ENCODE results near the gene NFE2L2. TPM values are rescaled to one million over a fixed set of nuclear protein-coding genes. Genes with fewer than 3 reads are reported as not detected.
A peak's percentile ranks its signal among the peaks of the same experiment; 100 is the strongest.

The NFE2L2 gene
- polyA plus RNA-seq, 1 of the 3 experiments (the other 2 are of a cell fraction): 40.9 TPM

- Histone ChIP-seq H3K27me3 (ENCODE audit: insufficient read depth) (no peaks in the 10 kb centered on the region), H3K27ac (ENCODE audit: low read depth in 2 of 2, low read length in 1 of 2) (peak overlapping the region in 1 of 2 experiments; percentile 4; a peak in 1 of 4 replicates), H3K9ac (no peak overlapping the region), H3K79me2 (ENCODE audit: insufficient read depth) (peaks cover 68% of the 10 kb centered on the region), H3F3A (replicated peaks; ENCODE audit: insufficient read depth) (peaks cover 25% of the 10 kb centered on the region), H3K4me2 (no peak overlapping the region), H3K4me3 (ENCODE audit: low read depth in 2 of 2, low read length in 1 of 2) (no peak overlapping the region), H4K20me1 (ENCODE audit: insufficient read depth) (peaks cover 39% of the 10 kb centered on the region), H3K9me3 (no peaks in the 10 kb centered on the region), H3K9me2 (no peaks in the 10 kb centered on the region), H2AFZ (ENCODE audit: low read depth) (no peak overlapping the region), H3K36me3 (replicated peaks in 1 of 2; ENCODE audit: control insufficient read depth in 1 of 2, insufficient read depth in 2 of 2, low read length in 1 of 2) (peaks cover 53 to 56% of the 10 kb centered on the region in 2 experiments), H3K4me1 (ENCODE audit: control insufficient read depth in 1 of 2, insufficient read depth in 2 of 2, low read depth in 1 of 2, low read length in 1 of 2) (peaks cover 3 to 4% of the 10 kb centered on the region in 2 experiments; a peak in 3 of 4 replicates)
- no peak for DNase-seq
- CTCF ChIA-PET: interaction anchor here (0.9 to 1.4 kb wide), 3 partner anchors 10 to 69 kb away, joined by 3 to 5 read pairs (median 4); partner anchors contain the start of gene NFE2L2
- TF ChIP-seq POLR2AphosphoS5 (IDR thresholded peaks at IDR 0.05; ENCODE audit: low read depth, low read length): no peak
- TF ChIP-seq TEAD4 (IDR thresholded peaks at IDR 0.05; ENCODE audit: borderline replicate concordance, insufficient read depth): no peak
- no peak for TF ChIP-seq MXI1 (IDR thresholded peaks at IDR 0.05; ENCODE audit: low read depth, low read length)
- no peak for TF ChIP-seq RCOR1 (IDR thresholded peaks at IDR 0.05; ENCODE audit: low read length)
- TF ChIP-seq YY1 (IDR thresholded peaks at IDR 0.05; ENCODE audit: low read depth): no peak
- TF ChIP-seq TAF1 (IDR thresholded peaks at IDR 0.05; ENCODE audit: borderline replicate concordance, low read depth, low read length): no peak
- no peak for TF ChIP-seq PBX3 (IDR thresholded peaks at IDR 0.05)
- POLR2A ChIA-PET: no interaction called here
These were observed 30.3 kb downstream of the NFE2L2 start for GRCh38 chr2:177234267-177234666.

DNA sequence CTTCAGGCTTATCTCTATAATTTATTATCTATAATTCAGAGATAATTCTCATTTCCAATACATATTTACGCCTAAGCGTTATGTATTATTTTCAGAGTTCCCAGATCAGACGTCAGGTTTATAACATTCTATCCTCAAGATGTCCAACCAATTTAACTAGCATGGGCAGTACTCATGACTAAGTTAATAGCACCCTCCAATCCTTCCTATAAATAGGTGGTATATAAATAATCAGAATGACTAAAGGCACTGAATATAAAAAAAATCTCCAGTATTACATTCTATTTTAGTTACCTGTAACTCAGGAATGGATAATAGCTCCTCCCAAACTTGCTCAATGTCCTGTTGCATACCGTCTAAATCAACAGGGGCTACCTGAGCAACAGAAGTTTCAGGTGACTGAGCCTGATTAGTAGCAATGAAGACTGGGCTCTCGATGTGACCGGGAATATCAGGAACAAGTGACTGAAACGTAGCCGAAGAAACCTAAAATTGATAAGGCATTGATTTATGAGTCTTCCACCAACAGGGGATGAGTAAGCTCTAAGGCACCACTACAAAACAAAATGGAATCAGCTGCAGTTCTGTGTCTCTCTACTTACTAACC lies 32.3 kb downstream of the NFE2L2 start:
- H3F3A ChIP-seq (replicated peaks; ENCODE audit: insufficient read depth): peaks cover 42% of the 10 kb centered on the region
- no peaks in the 10 kb centered on the region for H3K9me3 ChIP-seq
- DNase-seq: no peak
- WGBS (ENCODE audit: low lambda C conversion rate): 93% methylated on average over 8 of the region's 8 CpGs
- no peak overlapping the region for H2AFZ ChIP-seq (ENCODE audit: low read depth)
- H4K20me1 ChIP-seq (ENCODE audit: insufficient read depth): peaks cover 27% of the 10 kb centered on the region
- no peak overlapping the region for H3K27ac ChIP-seq (ENCODE audit: low read depth in 2 of 2, low read length in 1 of 2)
- ChIA-PET CTCF (interaction anchor here (1.2 to 3.2 kb wide), 3 partner anchors 23 to 68 kb away, joined by 3 to 17 read pairs (median 13); no protein-coding TSS in a partner anchor), POLR2A (no interaction called here)
- no peaks in the 10 kb centered on the region for H3K9me2 ChIP-seq
- H3K27me3 ChIP-seq (ENCODE audit: insufficient read depth): no peaks in the 10 kb centered on the region
- no peak for TF ChIP-seq GATA2 (CRISPR knock-in tag; IDR thresholded peaks at IDR 0.05)
- TF ChIP-seq TEAD4 (IDR thresholded peaks at IDR 0.05; ENCODE audit: borderline replicate concordance, insufficient read depth): no peak
- H3K9ac ChIP-seq: no peak overlapping the region
- H3K79me2 ChIP-seq (ENCODE audit: insufficient read depth): peaks cover 47% of the 10 kb centered on the region
- H3K4me1 ChIP-seq (ENCODE audit: control insufficient read depth in 1 of 2, insufficient read depth in 2 of 2, low read depth in 1 of 2, low read length in 1 of 2): no peaks in the 10 kb centered on the region; a peak in 1 of 4 replicates
- no peak overlapping the region for H3K4me3 ChIP-seq (ENCODE audit: low read depth in 2 of 2, low read length in 1 of 2)
- peaks cover 50 to 56% of the 10 kb centered on the region in 2 experiments for H3K36me3 ChIP-seq (replicated peaks in 1 of 2; ENCODE audit: control insufficient read depth in 1 of 2, insufficient read depth in 2 of 2, low read length in 1 of 2)
- H3K4me2 ChIP-seq: no peak overlapping the region

DNA sequence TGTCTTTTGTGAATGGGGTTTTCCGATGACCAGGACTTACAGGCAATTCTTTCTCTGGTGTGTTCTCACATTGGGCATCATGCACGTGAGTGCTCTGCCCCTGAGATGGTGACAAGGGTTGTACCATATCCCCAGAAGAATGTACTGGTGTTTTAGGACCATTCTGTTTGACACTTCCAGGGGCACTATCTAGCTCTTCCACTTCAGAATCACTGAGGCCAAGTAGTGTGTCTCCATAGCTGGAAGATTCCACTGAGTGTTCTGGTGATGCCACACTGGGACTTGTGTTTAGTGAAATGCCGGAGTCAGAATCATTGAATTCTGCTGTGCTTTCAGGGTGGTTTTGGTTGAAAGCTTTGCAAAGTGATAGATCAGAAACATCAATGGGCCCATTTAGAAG lies 33.3 kb downstream of the NFE2L2 start:
- H3K27me3 ChIP-seq (ENCODE audit: insufficient read depth): no peaks in the 10 kb centered on the region
- H3K4me2 ChIP-seq: no peak overlapping the region
- CTCF ChIA-PET: interaction anchor here (2.3 to 3.2 kb wide), 2 partner anchors 32 to 67 kb away, joined by 10 to 17 read pairs; no protein-coding TSS in a partner anchor
- no peak overlapping the region for H3K4me3 ChIP-seq (ENCODE audit: low read depth in 2 of 2, low read length in 1 of 2)
- no peak for DNase-seq
- no peaks in the 10 kb centered on the region; a peak in 1 of 4 replicates for H3K4me1 ChIP-seq (ENCODE audit: control insufficient read depth in 1 of 2, insufficient read depth in 2 of 2, low read depth in 1 of 2, low read length in 1 of 2)
- WGBS (ENCODE audit: low lambda C conversion rate): 89% methylated on average over 3 of the region's 3 CpGs
- no peak overlapping the region for H3K27ac ChIP-seq (ENCODE audit: low read depth in 2 of 2, low read length in 1 of 2)
- peaks cover 38% of the 10 kb centered on the region for H3K79me2 ChIP-seq (ENCODE audit: insufficient read depth)
- H3F3A ChIP-seq (replicated peaks; ENCODE audit: insufficient read depth): peaks cover 42% of the 10 kb centered on the region
- peaks cover 50 to 56% of the 10 kb centered on the region in 2 experiments for H3K36me3 ChIP-seq (replicated peaks in 1 of 2; ENCODE audit: control insufficient read depth in 1 of 2, insufficient read depth in 2 of 2, low read length in 1 of 2)
- peaks cover 17% of the 10 kb centered on the region for H4K20me1 ChIP-seq (ENCODE audit: insufficient read depth)
- no peak overlapping the region for H2AFZ ChIP-seq (ENCODE audit: low read depth)
- no peaks in the 10 kb centered on the region for H3K9me3 ChIP-seq
- POLR2A ChIA-PET: no interaction called here
- no peaks in the 10 kb centered on the region for H3K9me2 ChIP-seq
- no peak overlapping the region for H3K9ac ChIP-seq
- no peak for TF ChIP-seq RAD21 (IDR thresholded peaks at IDR 0.05; ENCODE audit: low read length)
- TF ChIP-seq TCF12 (IDR thresholded peaks at IDR 0.05): no peak
- TF ChIP-seq, protein P1, sequence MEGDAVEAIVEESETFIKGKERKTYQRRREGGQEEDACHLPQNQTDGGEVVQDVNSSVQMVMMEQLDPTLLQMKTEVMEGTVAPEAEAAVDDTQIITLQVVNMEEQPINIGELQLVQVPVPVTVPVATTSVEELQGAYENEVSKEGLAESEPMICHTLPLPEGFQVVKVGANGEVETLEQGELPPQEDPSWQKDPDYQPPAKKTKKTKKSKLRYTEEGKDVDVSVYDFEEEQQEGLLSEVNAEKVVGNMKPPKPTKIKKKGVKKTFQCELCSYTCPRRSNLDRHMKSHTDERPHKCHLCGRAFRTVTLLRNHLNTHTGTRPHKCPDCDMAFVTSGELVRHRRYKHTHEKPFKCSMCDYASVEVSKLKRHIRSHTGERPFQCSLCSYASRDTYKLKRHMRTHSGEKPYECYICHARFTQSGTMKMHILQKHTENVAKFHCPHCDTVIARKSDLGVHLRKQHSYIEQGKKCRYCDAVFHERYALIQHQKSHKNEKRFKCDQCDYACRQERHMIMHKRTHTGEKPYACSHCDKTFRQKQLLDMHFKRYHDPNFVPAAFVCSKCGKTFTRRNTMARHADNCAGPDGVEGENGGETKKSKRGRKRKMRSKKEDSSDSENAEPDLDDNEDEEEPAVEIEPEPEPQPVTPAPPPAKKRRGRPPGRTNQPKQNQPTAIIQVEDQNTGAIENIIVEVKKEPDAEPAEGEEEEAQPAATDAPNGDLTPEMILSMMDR (IDR thresholded peaks at IDR 0.05): no peak
- no peak for TF ChIP-seq FOSL2 (IDR thresholded peaks at IDR 0.05; ENCODE audit: borderline replicate concordance, low read depth)
- TF ChIP-seq TAF1 (IDR thresholded peaks at IDR 0.05; ENCODE audit: borderline replicate concordance, low read depth, low read length): no peak
- TF ChIP-seq IRF3 (IDR thresholded peaks at IDR 0.05; ENCODE audit: low read depth, low read length): no peak
- no peak for TF ChIP-seq MEF2A (IDR thresholded peaks at IDR 0.05; ENCODE audit: borderline replicate concordance, low read depth)
- TF ChIP-seq EP300 (IDR thresholded peaks at IDR 0.05; ENCODE audit: borderline replicate concordance in 1 of 2, low read depth in 1 of 2, low read length in 1 of 2): no peak
- TF ChIP-seq FOXJ3 (CRISPR knock-in tag; IDR thresholded peaks at IDR 0.05): no peak
- TF ChIP-seq RCOR1 (IDR thresholded peaks at IDR 0.05; ENCODE audit: low read length): no peak
